ENCODE data around the gene TMEM151B. TPM values are rescaled to one million over a fixed set of nuclear protein-coding genes. Genes with fewer than 3 reads are reported as not detected.
A peak's percentile ranks its signal among the peaks of the same experiment; 100 is the strongest.

Gene TMEM151B
- polyA plus RNA-seq, 2 of the 4 experiments (the other 2 are of a cell fraction), result 0.01 TPM; not detected in 1

GRCh38 chr6:44222486-44223318, 47.5 kb upstream of the TMEM151B start:
- peaks cover 71% of the 10 kb centered on the region for H3K4me1 ChIP-seq
- WGBS (ENCODE audit: missing lambda C conversion rate), result 14% methylated on average over 18 of the region's 26 CpGs

GRCh38 chr6:44223319-44224028, 46.8 kb upstream of the TMEM151B start, which contains the start of gene SLC29A1:
SLC29A1 (plus strand) TSS chr6:44223595; CDS start chr6:44227314, 3,719 bp downstream.
- CTCF ChIA-PET, result interaction anchor here (0.7 to 9.2 kb wide), 3 partner anchors 12 to 46 kb away, joined by 3 to 111 read pairs (median 9); no protein-coding TSS in a partner anchor
- Histone ChIP-seq H3K9me3 (no peaks in the 10 kb centered on the region), H3K4me3 (peak within 1 kb of the TSS; percentile 60), H3K4me2 (peak within 1 kb of the TSS; percentile 93), H3K27ac (peak within 1 kb of the TSS; percentile 67 to 98), H3K4me1 (peaks cover 63% of the 10 kb centered on the region)
- no CpG with 5 or more reads among the region's 73 CpGs for WGBS (ENCODE audit: missing lambda C conversion rate)
- FAIRE-seq (no peak), ATAC-seq (peak; percentile 60 to 63), DNase-seq (ENCODE audit: low read depth in 1 of 2, low spot score in 1 of 2) (peak; percentile 69 to 76)
- POLR2A ChIA-PET, result interaction anchor here (1.0 to 2.0 kb wide), 3 partner anchors 13 to 24 kb away, joined by 4 to 16 read pairs (median 5); partner anchors contain the start of gene HSP90AB1
- TF ChIP-seq EP300 (IDR thresholded peaks at IDR 0.05), result no peak
- peak; percentile 56 for TF ChIP-seq POLR2A (IDR thresholded peaks at IDR 0.05; ENCODE audit: low read length)
- TF ChIP-seq CBX8 (IDR thresholded peaks at IDR 0.05), result no peak
- no peak for TF ChIP-seq KDM1A (IDR thresholded peaks at IDR 0.05; ENCODE audit: low read depth)
- TF ChIP-seq ESRRA (IDR thresholded peaks at IDR 0.05; ENCODE audit: borderline replicate concordance, low read length), result no peak
- TF ChIP-seq FOSB (CRISPR knock-in tag; IDR thresholded peaks at IDR 0.05), result no peak
- peak in 1 of 2 experiments; percentile 44; a peak in 1 of 5 replicates for TF ChIP-seq JUN (IDR thresholded peaks at IDR 0.05)
- peak; percentile 33 for TF ChIP-seq E2F6 (IDR thresholded peaks at IDR 0.05; ENCODE audit: borderline replicate concordance, low read depth)
- TF ChIP-seq HOXA7 (CRISPR knock-in tag; IDR thresholded peaks at IDR 0.05), result no peak
- TF ChIP-seq BHLHE40 (IDR thresholded peaks at IDR 0.05; ENCODE audit: low read depth, low read length), result peak; percentile 57; the same call in 1 of the 2 replicates
- TF ChIP-seq ZC3H11A (IDR thresholded peaks at IDR 0.05), result no peak
- no peak for TF ChIP-seq ZSCAN20 (CRISPR knock-in tag; IDR thresholded peaks at IDR 0.05)
- TF ChIP-seq RARB (CRISPR knock-in tag; IDR thresholded peaks at IDR 0.05), result no peak
- TF ChIP-seq CHD4 (IDR thresholded peaks at IDR 0.05; ENCODE audit: borderline replicate concordance), result no peak
- peak; percentile 90 for TF ChIP-seq MAX (IDR thresholded peaks at IDR 0.05)
- TF ChIP-seq MYC (IDR thresholded peaks at IDR 0.05; ENCODE audit: borderline replicate concordance, low read length), result peak; percentile 40; the same call in 1 of the 2 replicates
- no peak for TF ChIP-seq ZFP36 (IDR thresholded peaks at IDR 0.05; ENCODE audit: borderline replicate concordance, partially characterized antibody)

More at GRCh38 chr6:44222486-44223318, 47.5 kb upstream of the TMEM151B start:
- TF ChIP-seq ATOH8 (CRISPR knock-in tag; IDR thresholded peaks at IDR 0.05; ENCODE audit: low read depth) (no peak), ZFP36 (IDR thresholded peaks at IDR 0.05; ENCODE audit: borderline replicate concordance, partially characterized antibody) (no peak)
- FAIRE-seq (no peak), ATAC-seq (peak; percentile 10 to 39), DNase-seq (ENCODE audit: low read depth in 1 of 2, low spot score in 1 of 2) (peak in 1 of 2 experiments; percentile 62)
- Histone ChIP-seq H3K27ac (peak overlapping the region; percentile 67 to 98), H3K9me3 (no peaks in the 10 kb centered on the region), H3K4me3 (peak overlapping the region; percentile 60), H3K4me2 (peak overlapping the region; percentile 93)
- ChIA-PET CTCF (interaction anchor here (1.5 to 9.2 kb wide), 4 partner anchors 13 to 71 kb away, joined by 3 to 111 read pairs (median 4); no protein-coding TSS in a partner anchor), POLR2A (interaction anchor here (1.6 to 2.0 kb wide), 2 partner anchors 24 to 25 kb away, joined by 14 to 16 read pairs; partner anchors contain the start of gene HSP90AB1)
